ENCODE data around the gene TMEM171.

Gene TMEM171

DNA sequence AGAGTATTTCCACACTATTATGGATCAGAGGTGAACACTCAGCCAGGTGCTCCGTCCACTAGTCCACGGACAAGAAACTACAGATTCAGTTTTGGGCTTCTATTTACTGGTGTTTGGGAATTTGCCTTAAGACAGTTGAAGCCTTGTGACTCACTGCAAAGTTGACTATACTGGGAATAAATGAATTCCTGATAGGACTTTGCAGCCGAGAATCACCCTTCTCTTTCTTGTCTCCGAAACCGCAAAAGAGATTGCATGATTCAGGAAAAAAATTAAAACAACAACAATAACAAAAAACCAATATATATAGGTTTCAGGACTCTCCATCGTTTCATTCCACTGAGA is 716 bp downstream of the TMEM171 start:
- ATAC-seq, result no peak

GRCh38 chr5:73122875-73123810 is 2.8 kb downstream of the TMEM171 start:
- peak in 1 of 2 donors; percentile 44 for ATAC-seq

GRCh38 chr5:73125289-73125688 is 4.9 kb downstream of the TMEM171 start:
- no peak for ATAC-seq

DNA sequence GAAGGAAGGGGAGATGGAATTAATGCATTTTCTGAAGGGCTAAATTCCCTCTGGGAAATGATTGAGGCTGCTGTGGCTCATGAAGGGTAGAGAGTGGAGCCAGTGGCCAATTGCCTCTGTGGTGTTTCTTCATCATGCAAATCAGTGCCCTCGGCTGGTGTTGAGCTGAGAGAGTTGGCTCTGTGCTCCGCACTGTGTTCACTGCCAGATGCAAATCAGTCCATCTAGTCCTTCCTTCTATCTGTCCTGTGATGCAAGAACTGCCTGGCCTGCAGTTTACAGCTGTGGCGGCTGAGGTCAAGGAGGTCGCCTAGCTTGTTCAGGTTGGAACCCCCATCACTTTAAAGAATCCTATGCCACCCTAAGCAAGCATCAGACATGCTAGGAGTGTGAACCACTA is 6.0 kb downstream of the TMEM171 start:
- no peak for ATAC-seq

- ATAC-seq, result no peak
Measured at GRCh38 chr5:73126957-73127356, 6.6 kb downstream of the TMEM171 start.

DNA sequence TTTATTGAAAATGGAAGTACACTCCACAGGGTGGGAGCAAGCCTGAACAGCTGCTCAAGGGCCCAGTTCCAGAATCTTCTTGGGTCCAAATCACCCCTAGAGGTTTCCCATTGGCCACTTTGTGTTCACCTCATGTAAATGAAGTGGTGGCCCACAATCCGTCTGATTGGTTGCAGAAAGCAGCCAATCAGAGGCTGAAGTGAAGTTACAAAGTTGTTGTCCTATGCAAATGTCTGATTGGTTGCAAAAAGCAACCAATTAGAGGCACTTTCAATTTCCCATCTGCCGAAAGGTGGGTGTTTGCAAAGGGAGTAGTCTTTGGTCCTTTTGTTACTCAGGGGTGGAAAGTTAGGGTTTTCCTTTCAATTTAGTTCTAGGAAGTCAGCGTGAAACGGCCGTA is 8.8 kb downstream of the TMEM171 start:
- no peak for ATAC-seq

DNA sequence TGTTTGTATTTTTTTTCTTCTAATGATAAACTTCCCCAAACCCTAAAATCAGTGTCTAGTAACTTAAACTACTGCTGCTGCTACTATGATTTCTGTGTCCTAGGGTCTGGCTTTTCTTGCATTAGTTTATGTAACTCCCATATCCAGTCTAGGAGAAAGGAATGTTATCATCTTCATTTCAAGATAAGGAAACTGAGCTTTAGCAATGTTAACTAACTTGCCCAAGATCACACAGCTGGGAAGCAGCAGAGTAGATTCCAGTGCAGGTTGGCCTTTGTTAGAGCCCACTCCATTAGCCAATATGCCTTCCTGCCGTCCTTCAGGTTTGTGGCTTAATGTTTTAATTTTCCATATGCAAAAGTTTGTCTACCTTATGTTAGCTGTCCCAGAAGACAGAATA is 10.4 kb downstream of the TMEM171 start:
- no peak for ATAC-seq

- ATAC-seq, result no peak
Measured at GRCh38 chr5:73131711-73132425, 11.5 kb downstream of the TMEM171 start.

DNA sequence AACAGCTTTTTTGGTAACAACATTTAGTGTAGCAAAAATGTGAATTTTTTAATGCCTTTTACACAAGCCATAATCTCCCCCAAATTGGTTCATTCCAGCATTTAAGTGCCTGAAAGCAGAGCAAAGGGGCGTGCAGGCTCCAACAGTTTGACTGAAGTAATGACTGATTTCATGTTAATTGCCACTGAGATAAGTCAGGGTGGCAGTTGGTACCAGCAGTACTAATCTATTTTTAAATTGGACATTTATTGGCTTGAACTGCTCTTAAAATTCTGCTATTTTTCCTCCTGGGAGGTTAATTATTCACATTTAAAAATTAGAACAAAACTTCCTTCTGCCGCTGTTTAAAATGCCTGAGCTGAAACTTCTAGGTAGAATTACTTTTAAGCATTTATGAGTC is 12.4 kb downstream of the TMEM171 start:
- no peak for ATAC-seq

DNA sequence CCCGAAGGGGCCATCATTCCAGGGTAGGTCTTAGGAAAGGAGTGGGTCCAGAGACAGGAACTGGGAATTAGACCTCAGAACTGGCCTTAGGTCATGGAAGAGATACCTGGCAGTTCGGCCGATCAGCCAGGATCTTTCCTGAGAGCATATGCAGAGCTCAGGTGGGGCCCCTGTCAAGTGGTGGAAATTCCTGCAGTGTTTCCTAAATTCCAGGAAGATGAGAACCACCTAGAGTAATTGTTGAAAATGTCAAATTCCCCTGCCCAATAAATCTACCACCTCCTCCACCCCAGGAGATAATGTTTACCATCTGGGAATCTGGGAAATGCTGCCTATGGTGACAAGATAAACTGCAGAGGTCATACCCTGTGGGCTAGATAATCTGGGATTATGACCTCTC is 14.6 kb downstream of the TMEM171 start:
- ATAC-seq, result no peak

- no peak for ATAC-seq
Measured at GRCh38 chr5:73135429-73136054, 15.2 kb downstream of the TMEM171 start.

GRCh38 chr5:73136055-73136562 is 15.7 kb downstream of the TMEM171 start:
- ATAC-seq, result no peak

DNA sequence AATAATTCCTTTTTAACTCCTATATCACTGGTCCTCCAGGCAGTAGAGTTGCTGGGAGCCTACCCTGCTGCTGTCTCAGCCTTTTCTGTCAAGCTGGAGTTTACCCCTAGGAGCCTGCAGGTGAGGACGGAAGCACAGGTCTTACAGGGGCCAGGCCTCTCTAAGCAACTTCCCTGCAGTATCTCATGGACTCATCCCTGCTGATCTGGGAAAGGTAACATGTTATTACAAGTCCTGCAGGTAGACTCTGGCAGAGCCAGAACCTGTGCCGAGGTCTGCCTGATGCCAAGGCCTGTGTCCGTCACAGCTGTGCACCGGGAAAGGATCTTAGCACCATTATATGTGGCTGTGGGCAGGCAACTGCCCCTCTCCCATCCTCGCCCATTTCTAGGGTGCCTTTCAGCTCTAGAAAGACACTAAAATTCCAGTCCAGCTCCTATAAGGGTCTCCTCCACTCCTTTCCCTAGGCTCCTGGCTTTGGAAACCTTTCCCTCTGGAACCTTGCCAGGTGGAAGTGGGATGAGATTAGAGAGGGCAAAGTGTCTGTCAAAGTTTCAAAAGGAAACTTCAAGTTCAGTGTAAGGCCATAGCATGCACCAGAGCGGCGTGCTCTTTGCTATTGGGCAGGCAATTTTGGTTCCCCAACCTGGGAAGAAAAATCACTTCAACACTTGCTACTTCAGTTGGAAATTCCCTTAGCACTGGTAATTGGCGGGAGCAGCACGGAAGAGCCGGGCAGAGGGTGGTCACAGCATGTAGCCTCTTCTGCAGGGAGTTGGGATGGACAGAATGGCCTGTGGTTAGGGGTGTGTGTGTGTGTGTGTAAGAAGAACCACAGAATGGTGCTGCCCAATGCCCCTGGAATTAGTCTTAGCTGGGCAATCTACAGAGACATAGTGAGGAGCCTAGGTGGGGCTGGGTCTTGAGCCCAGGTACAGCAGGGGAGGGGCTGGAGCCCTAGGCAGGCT is 17.5 kb downstream of the TMEM171 start:
- ATAC-seq, result no peak

GRCh38 chr5:73139485-73139884 is 19.1 kb downstream of the TMEM171 start:
- no peak for ATAC-seq

GRCh38 chr5:73140801-73141200 is 20.4 kb downstream of the TMEM171 start:
- ATAC-seq, result no peak

DNA sequence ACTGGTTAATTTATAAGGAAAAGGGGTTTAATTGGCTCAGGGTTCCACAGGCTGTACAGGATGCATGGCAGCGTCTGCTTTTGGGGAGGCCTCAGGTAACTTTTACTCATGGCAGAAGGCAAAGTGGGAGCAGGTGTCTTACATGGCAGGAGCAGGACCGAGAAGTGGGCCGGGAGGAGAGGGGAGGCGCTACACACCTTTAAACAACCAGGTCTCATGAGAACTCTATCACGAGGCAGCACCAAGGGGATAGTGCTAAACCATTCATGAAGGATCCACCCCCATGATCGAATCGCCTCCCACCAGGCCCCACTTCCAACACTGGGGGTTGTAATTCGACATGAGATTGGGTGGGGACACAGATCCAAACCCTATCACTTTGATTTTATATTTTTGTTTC is 21.7 kb downstream of the TMEM171 start:
- no peak for ATAC-seq

GRCh38 chr5:73143716-73144115 is 23.3 kb downstream of the TMEM171 start:
- no peak for ATAC-seq

DNA sequence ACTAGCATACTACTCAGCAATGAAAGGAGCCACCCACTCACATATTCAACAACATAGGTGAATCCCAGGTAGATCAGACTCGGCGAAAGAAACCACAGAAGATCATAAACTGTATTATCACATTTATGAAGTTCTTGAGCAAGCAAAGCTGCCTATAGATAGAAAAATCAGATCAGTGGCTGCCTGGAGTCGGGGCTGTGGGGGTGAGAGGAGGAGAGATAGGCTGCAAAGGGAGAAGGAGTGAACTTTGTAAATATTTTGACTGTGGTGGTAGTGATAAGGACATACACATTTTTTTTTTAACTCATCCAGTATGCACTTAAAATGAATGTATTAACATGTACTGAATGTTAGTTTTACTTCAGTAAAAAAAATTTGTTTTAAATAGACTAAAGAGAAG is 29.2 kb downstream of the TMEM171 start:
- no peak for ATAC-seq

GRCh38 chr5:73150876-73151275 is 30.5 kb downstream of the TMEM171 start:
- ATAC-seq, result no peak

DNA sequence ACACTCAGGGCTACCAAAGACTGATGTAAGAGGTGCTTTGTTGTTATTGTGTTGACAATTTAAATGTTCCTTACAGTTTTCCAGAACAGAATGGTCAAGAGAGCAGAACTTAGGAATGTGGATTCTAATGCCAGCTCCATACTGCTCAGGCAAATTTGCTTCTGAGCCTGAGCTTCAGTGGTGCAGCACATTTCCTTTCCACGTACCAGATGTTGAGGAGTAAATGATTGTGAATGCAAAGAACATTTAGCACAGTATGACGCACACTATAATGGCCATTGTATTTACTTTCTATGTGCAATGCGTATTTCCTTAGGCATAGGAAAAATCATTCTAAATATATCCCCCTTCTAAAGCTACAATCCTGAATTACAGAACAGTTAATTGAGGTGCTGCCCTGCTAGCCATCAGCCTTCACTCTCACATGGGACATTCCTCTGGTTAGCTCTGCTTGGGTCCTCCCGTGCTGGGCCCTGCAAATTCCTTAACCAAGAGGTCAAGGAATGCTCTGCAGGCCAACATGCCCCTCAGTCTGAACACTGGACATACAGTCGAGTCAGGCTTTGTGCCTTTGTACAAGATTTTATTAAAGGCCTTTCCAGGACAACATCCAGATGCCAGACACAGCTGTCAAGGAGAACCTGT is 31.5 kb downstream of the TMEM171 start:
- ATAC-seq, result no peak
